ENCODE measurements around the gene TAAR5. TPM values are rescaled to one million over a fixed set of nuclear protein-coding genes. Genes with fewer than 3 reads are reported as not detected.

TAAR5 gene
- not detected in 2 replicates for total RNA-seq

GRCh38 chr6:132589454-132589853 lies at the start of gene TAAR5:
Gene TAAR5, minus strand, starts transcription at chr6:132589741. Its CDS starts 55 bp downstream, at chr6:132589686.

GRCh38 chr6:132624175-132624574 lies 34.6 kb upstream of the TAAR5 start, which contains the start of gene TAAR2:
Gene TAAR2, minus strand, starts transcription at chr6:132624275. Its CDS starts 0 bp downstream, at chr6:132624275.

GRCh38 chr6:132570221-132570777 lies 19.2 kb downstream of the TAAR5 start, which contains the start of gene TAAR6:
Gene TAAR6, plus strand, starts transcription at chr6:132570322. Its CDS starts 0 bp downstream, at chr6:132570322.

GRCh38 chr6:132552372-132552771 lies 37.2 kb downstream of the TAAR5 start, which contains the start of gene TAAR8:
Gene TAAR8, plus strand, starts transcription at chr6:132552672. Its CDS starts 21 bp downstream, at chr6:132552693.

Other genes with a start within 250 kb of the TAAR5 start
- gene MOXD1, start 188.3 kb downstream of the TAAR5 start, total RNA-seq: 24.2 and 31.2 TPM in 2 replicates
- gene STX7, start 76.6 kb downstream of the TAAR5 start, total RNA-seq: 16.4 and 21.1 TPM in 2 replicates
- not detected in 2 replicates for gene TAAR9, start 51.5 kb downstream of the TAAR5 start, total RNA-seq
- gene TAAR8, start 37.1 kb downstream of the TAAR5 start, total RNA-seq: not detected in 2 replicates
- not detected in 2 replicates for gene TAAR6, start 19.4 kb downstream of the TAAR5 start, total RNA-seq
- not detected in 2 replicates for gene TAAR2, start 34.5 kb upstream of the TAAR5 start, total RNA-seq
- gene TAAR1, start 69.4 kb upstream of the TAAR5 start, total RNA-seq: not detected in 2 replicates
- 1.4 and 3.0 TPM in 2 replicates for gene VNN1, start 124.3 kb upstream of the TAAR5 start, total RNA-seq
- gene VNN2, start 168.2 kb upstream of the TAAR5 start, total RNA-seq: 0.53 TPM in 1 of 2 replicates, not detected in the other
- gene SLC18B1, start 208.9 kb upstream of the TAAR5 start, total RNA-seq: 7.5 and 9.4 TPM in 2 replicates
- 1,926 and 2,292 TPM in 2 replicates for gene RPS12, start 224.8 kb upstream of the TAAR5 start, total RNA-seq